ENCODE data around the gene ZBTB1.

The ZBTB1 gene

DNA sequence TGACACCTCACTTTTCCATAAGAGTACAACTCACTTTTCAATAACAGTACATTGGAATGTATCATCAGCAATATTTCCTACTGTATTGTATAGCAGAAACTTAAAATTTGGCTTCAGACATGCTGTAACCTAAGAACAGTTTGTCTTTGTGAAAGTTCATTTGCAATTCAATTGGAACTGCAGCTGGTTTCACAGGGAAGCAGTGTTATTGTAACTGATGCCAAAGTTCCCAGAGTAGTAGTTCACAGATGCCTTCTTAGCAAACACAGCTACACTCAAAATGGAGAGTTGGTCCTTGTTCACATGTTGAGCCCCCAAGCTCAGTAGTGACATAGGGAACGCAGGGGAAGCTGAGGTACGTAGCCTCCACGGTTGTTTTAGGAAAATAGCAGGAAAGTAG is 68.5 kb downstream of the ZBTB1 start:
- no peak for DNase-seq
